ENCODE data around the gene KIF21B. TPM values are rescaled to one million over a fixed set of nuclear protein-coding genes. Genes with fewer than 3 reads are reported as not detected.

The KIF21B gene
- total RNA-seq, 1 experiment from 2014 or later: 0.60 TPM

DNA sequence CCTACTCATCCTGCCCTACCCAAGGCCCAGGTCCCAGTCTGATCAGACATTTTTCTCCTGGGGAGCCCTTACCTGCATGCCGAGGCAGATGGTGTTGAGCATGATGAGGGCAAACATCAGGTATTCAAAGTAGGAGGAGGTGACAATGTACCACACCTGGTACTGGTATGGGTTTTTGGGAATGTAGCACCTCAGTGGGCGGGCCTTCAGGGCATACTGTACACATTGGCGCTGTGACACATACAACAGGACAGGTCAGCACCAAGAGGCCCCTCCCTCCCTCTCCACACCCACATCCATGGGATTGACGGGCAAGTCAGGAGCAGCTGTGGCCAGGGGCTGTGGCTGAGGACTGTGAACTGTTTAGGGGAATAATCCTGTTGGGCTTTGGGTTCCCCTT, 37.1 kb upstream of the KIF21B start:
- CTCF ChIA-PET: no interaction called here
- no peak overlapping the region for H3K4me3 ChIP-seq (ENCODE audit: low read depth, low read length, poor library complexity, severe bottlenecking)
- no peaks in the 10 kb centered on the region for H3K36me3 ChIP-seq (ENCODE audit: insufficient read depth, low read length, poor library complexity, severe bottlenecking)
- H3K9me3 ChIP-seq (ENCODE audit: low read depth, low read length, poor library complexity, severe bottlenecking): no peaks in the 10 kb centered on the region
- no peaks in the 10 kb centered on the region for H3K27me3 ChIP-seq (replicated peaks; ENCODE audit: insufficient read depth, low read depth, low read length, poor library complexity)
- POLR2A ChIA-PET (ENCODE audit: low non-redundant PET): interaction anchor here (0.7 kb wide), 1 partner anchor 10 kb away, joined by 3 read pairs; no protein-coding TSS in a partner anchor
- TF ChIP-seq EZH2 (IDR thresholded peaks at IDR 0.05; ENCODE audit: borderline replicate concordance, low read depth, low read length, poor library complexity, severe bottlenecking): no peak
- TF ChIP-seq, protein P1, sequence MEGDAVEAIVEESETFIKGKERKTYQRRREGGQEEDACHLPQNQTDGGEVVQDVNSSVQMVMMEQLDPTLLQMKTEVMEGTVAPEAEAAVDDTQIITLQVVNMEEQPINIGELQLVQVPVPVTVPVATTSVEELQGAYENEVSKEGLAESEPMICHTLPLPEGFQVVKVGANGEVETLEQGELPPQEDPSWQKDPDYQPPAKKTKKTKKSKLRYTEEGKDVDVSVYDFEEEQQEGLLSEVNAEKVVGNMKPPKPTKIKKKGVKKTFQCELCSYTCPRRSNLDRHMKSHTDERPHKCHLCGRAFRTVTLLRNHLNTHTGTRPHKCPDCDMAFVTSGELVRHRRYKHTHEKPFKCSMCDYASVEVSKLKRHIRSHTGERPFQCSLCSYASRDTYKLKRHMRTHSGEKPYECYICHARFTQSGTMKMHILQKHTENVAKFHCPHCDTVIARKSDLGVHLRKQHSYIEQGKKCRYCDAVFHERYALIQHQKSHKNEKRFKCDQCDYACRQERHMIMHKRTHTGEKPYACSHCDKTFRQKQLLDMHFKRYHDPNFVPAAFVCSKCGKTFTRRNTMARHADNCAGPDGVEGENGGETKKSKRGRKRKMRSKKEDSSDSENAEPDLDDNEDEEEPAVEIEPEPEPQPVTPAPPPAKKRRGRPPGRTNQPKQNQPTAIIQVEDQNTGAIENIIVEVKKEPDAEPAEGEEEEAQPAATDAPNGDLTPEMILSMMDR (conservative IDR thresholded peaks at IDR 0.05; ENCODE audit: low read depth, low read length): no peak
- intact Hi-C loops (cut with micrococcal nuclease; ENCODE audit: unreplicated experiment): no loop called here
- H3K27ac ChIP-seq (ENCODE audit: low read depth, low read length, poor library complexity, severe bottlenecking): no peak overlapping the region
- H3K4me1 ChIP-seq (ENCODE audit: insufficient read depth, low read length, poor library complexity, severe bottlenecking): no peaks in the 10 kb centered on the region
- BruUV-seq (replicated peaks): no TSS peak
- no peak for DNase-seq (ENCODE audit: low spot score)

DNA sequence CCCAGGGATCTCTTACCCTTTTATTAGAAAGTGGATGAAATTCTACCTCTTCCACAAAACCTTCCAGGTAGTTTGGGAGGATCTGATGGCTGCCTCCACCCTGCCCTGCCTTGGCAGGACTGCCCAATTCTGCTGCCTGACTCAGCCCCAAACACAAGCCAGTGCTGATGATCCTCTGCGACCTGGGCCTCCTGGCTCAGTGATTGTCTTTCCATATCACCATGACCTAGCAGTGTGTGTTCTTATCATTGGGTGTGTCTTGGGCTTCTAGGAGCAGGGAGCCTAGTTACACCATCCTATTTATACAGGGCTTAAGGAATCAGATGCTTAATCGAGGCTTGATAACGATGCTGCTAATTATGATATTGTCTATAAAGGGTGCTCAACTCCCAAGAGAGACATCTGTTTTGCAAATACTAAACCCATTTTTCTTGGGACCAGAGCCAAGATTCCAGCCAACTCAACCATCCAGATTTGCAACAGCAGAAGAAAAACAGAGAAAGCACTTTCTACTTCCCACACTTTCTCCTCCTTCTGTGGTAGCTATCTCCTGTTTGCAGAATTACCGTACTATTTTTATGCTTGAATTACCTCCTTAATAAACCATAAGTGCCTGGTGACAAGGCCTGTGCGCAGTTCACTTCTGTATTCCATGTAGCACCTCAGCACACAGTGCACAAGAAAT, 36.5 kb upstream of the KIF21B start:
- Histone ChIP-seq H3K27ac (ENCODE audit: low read depth, low read length, poor library complexity, severe bottlenecking) (no peak overlapping the region), H3K9me3 (ENCODE audit: low read depth, low read length, poor library complexity, severe bottlenecking) (no peaks in the 10 kb centered on the region), H3K27me3 (replicated peaks; ENCODE audit: insufficient read depth, low read depth, low read length, poor library complexity) (no peaks in the 10 kb centered on the region), H3K36me3 (ENCODE audit: insufficient read depth, low read length, poor library complexity, severe bottlenecking) (no peaks in the 10 kb centered on the region), H3K4me3 (ENCODE audit: low read depth, low read length, poor library complexity, severe bottlenecking) (no peak overlapping the region), H3K4me1 (ENCODE audit: insufficient read depth, low read length, poor library complexity, severe bottlenecking) (no peaks in the 10 kb centered on the region)
- no TSS peak for BruUV-seq (replicated peaks)
- TF ChIP-seq EZH2 (IDR thresholded peaks at IDR 0.05; ENCODE audit: borderline replicate concordance, low read depth, low read length, poor library complexity, severe bottlenecking): no peak
- TF ChIP-seq, protein P1 (conservative IDR thresholded peaks at IDR 0.05; ENCODE audit: low read depth, low read length): no peak
- ChIA-PET POLR2A (ENCODE audit: low non-redundant PET) (interaction anchor here (0.7 kb wide), 1 partner anchor 9 kb away, joined by 3 read pairs; no protein-coding TSS in a partner anchor), CTCF (no interaction called here)
- DNase-seq (ENCODE audit: low spot score): no peak
- intact Hi-C loops (cut with micrococcal nuclease; ENCODE audit: unreplicated experiment): no loop called here

DNA sequence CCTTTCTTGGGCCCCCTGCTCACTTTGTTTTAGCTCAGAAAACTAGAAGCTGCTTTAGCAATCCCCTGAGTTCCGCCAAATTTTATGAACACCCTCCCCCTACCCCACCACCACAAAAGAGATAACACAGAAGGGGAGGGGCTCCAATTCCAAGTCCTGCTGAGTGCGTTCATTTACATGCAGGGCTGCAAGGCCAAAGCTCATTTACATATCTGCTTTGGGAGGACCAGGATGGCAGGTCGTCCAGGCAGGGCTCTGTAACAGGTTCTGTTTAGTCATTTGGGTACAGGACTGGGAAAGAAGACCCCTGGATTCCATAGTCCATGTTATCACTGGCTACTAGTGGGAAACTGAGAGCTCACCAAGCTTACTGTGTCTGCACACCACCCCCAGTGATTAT, 35.9 kb upstream of the KIF21B start:
- H3K4me3 ChIP-seq (ENCODE audit: low read depth, low read length, poor library complexity, severe bottlenecking): no peak overlapping the region
- ChIA-PET CTCF (no interaction called here), POLR2A (ENCODE audit: low non-redundant PET) (no interaction called here)
- intact Hi-C loops (cut with micrococcal nuclease; ENCODE audit: unreplicated experiment): no loop called here
- no peak overlapping the region for H3K27ac ChIP-seq (ENCODE audit: low read depth, low read length, poor library complexity, severe bottlenecking)
- DNase-seq (ENCODE audit: low spot score): no peak
- no peaks in the 10 kb centered on the region for H3K4me1 ChIP-seq (ENCODE audit: insufficient read depth, low read length, poor library complexity, severe bottlenecking)
- no TSS peak for BruUV-seq (replicated peaks)
- H3K36me3 ChIP-seq (ENCODE audit: insufficient read depth, low read length, poor library complexity, severe bottlenecking): no peaks in the 10 kb centered on the region
- no peaks in the 10 kb centered on the region for H3K27me3 ChIP-seq (replicated peaks; ENCODE audit: insufficient read depth, low read depth, low read length, poor library complexity)
- TF ChIP-seq, protein P1 (conservative IDR thresholded peaks at IDR 0.05; ENCODE audit: low read depth, low read length): no peak
- no peak for TF ChIP-seq EZH2 (IDR thresholded peaks at IDR 0.05; ENCODE audit: borderline replicate concordance, low read depth, low read length, poor library complexity, severe bottlenecking)
- H3K9me3 ChIP-seq (ENCODE audit: low read depth, low read length, poor library complexity, severe bottlenecking): no peaks in the 10 kb centered on the region

All from A673 (cell line).